Neural cell (in vitro differentiated cells): ENCODE data around the gene APOA1. TPM values are rescaled to one million over a fixed set of nuclear protein-coding genes. Genes with fewer than 3 reads are reported as not detected.

Experiments used
- H2AFZ ChIP-seq: fragments of 200-600, 300-800 bp; sonication (generic), shearing (Covaris generic); 2 replicates; pipeline ENCODE4 v1.6.0; 2014; ENCODE audit warnings: low read depth, mild to moderate bottlenecking, antibody characterized with exemption, low read length, moderate library complexity
- H3F3A ChIP-seq: fragments of 200-600 bp; shearing (Covaris generic); 2 replicates; pipeline ENCODE4 v1.6.1; 2016; ENCODE audit warnings: mild to moderate bottlenecking, moderate library complexity, mixed read lengths, antibody characterized with exemption, low read length; ENCODE audit not compliant: insufficient read depth, poor library complexity, severe bottlenecking
- H3K27ac ChIP-seq: fragments of 200-600, 300-800 bp; sonication (generic), shearing (Covaris generic); 2 replicates; pipeline ENCODE4 v1.5.1; 2014; ENCODE audit warnings: mild to moderate bottlenecking, low read length, moderate library complexity
- H3K27me3 ChIP-seq: fragments of 300-800, 200-600 bp; sonication (generic), shearing (Covaris generic); 2 replicates; pipeline ENCODE4 v1.6.0; 2014; ENCODE audit warnings: mild to moderate bottlenecking, low read depth, low read length, moderate library complexity; ENCODE audit not compliant: insufficient read depth
- H3K36me3 ChIP-seq: fragments of 300-800, 200-600 bp; sonication (generic), shearing (Covaris generic); 2 replicates; pipeline ENCODE4 v1.5.1; 2014; ENCODE audit warnings: mild to moderate bottlenecking, antibody characterized with exemption, low read length, moderate library complexity; ENCODE audit not compliant: insufficient read depth
- H3K4me2 ChIP-seq: fragments of 300-800, 200-600 bp; sonication (generic), shearing (Covaris generic); 2 replicates; pipeline ENCODE4 v1.6.0; 2014; ENCODE audit warnings: mild to moderate bottlenecking, low read length
- H3K4me3 ChIP-seq: fragments of 300-800, 200-600 bp; sonication (generic), shearing (Covaris generic); 2 replicates; pipeline ENCODE4 v1.5.1; 2014; ENCODE audit warnings: mild to moderate bottlenecking, low read length, moderate library complexity
- H3K79me2 ChIP-seq: fragments of 200-600 bp; shearing (Covaris generic); replicated peaks from 2 replicates; pipeline ENCODE4 v1.6.0; 2014; ENCODE audit warnings: mild to moderate bottlenecking, low read length, moderate library complexity; ENCODE audit not compliant: insufficient read depth
- H3K9ac ChIP-seq: fragments of 300-800, 200-600 bp; sonication (generic), shearing (Covaris generic); 2 replicates; pipeline ENCODE4 v1.6.1; 2016; ENCODE audit warnings: mild to moderate bottlenecking, low read length, mixed read lengths
- H3K9me2 ChIP-seq: fragments of 200-600 bp; shearing (Covaris generic); 2 replicates; pipeline ENCODE4 v1.6.1; 2016; ENCODE audit warnings: mild to moderate bottlenecking, low read length, mixed read lengths; ENCODE audit not compliant: insufficient read depth
- H3K9me3 ChIP-seq: fragments of 200-600, 300-800 bp; sonication (generic), shearing (Covaris generic); 2 replicates; pipeline ENCODE4 v1.6.1; 2016; ENCODE audit warnings: mild to moderate bottlenecking, mixed run types, low read length, moderate library complexity, mixed read lengths
- H4K20me1 ChIP-seq: fragments of 200-600 bp; shearing (Covaris generic); 2 replicates; pipeline ENCODE4 v1.6.1; 2016; ENCODE audit warnings: mild to moderate bottlenecking, mixed run types; ENCODE audit not compliant: insufficient read depth
- EP300 ChIP-seq: fragments of 450-650 bp; conservative IDR thresholded peaks from 2 replicates; pipeline ENCODE4 v1.6.1; 2014; ENCODE audit warnings: antibody characterized with exemption, mild to moderate bottlenecking, moderate library complexity; ENCODE audit not compliant: poor library complexity, severe bottlenecking
- EZH2 ChIP-seq: fragments of 200-600, 300-800 bp; shearing (Covaris generic), sonication (generic); IDR thresholded peaks from 2 replicates; pipeline ENCODE4 v1.6.1; 2014; ENCODE audit warnings: antibody characterized with exemption, low read length, borderline replicate concordance, mild to moderate bottlenecking; ENCODE audit not compliant: insufficient read depth, poor library complexity, severe bottlenecking
- MXI1 ChIP-seq: fragments of 450-650 bp; conservative IDR thresholded peaks from 2 replicates; pipeline ENCODE4 v1.6.1; 2014; ENCODE audit warnings: antibody characterized with exemption, mild to moderate bottlenecking; ENCODE audit not compliant: poor library complexity, severe bottlenecking
- POLR2AphosphoS5 ChIP-seq: IDR thresholded peaks from 2 replicates; pipeline ENCODE4 v1.6.1; 2012
- RAD21 ChIP-seq: fragments of 450-650 bp; conservative IDR thresholded peaks from 2 replicates; pipeline ENCODE4 v1.6.1; 2014; ENCODE audit warnings: antibody characterized with exemption, mild to moderate bottlenecking, moderate library complexity
- SMC3 ChIP-seq: fragments of 450-650 bp; conservative IDR thresholded peaks from 2 replicates; pipeline ENCODE4 v1.6.1; 2014; ENCODE audit warnings: antibody characterized with exemption, mild to moderate bottlenecking, moderate library complexity; ENCODE audit not compliant: poor library complexity
- TAF1 ChIP-seq: IDR thresholded peaks from 2 replicates; pipeline ENCODE4 v1.6.1; 2012; ENCODE audit warnings: low read depth
- polyA plus RNA-seq: library from polyadenylated mRNA; depleted of rRNA; stranded (reverse); fragments of >200 nt; gene quantifications from 2 replicates; pipeline ENCODE4 v1.2.3, GENCODE V29; 2014
- TF ChIP-seq, protein P1 (sequence below): fragments of 450-650 bp; IDR thresholded peaks from 2 replicates; pipeline ENCODE4 v1.5.1; 2014; ENCODE audit warnings: antibody characterized with exemption, mild to moderate bottlenecking, moderate library complexity; ENCODE audit not compliant: poor library complexity, severe bottlenecking
- TF ChIP-seq, protein P2 (sequence below): IDR thresholded peaks from 2 replicates; pipeline ENCODE4 v1.6.1; 2012; ENCODE audit warnings: borderline replicate concordance

Gene APOA1
- polyA plus RNA-seq, 1 donor from 2014 or later: not detected

DNA sequence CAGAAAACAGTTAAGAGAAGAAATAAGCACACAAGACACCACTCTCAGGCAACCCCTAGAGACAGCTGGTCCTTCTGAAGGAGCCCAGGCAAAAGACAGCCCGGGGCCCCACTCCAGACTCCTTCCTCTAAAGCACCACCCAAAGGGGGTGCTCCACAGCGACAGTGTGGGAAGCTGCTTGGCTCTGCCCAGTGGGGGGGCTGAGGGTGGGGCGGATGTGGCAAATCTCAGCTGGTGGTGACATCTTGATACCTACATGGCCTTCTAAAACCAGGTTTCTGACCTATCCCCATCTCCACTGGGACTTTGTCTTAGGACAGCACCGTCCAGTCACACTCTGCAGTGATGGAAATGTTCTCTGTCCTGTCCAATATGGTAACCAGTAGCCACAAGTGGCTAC lies 10.2 kb upstream of the APOA1 start:
- Histone ChIP-seq H3K27ac (no peak overlapping the region), H2AFZ (no peak overlapping the region), H4K20me1 (no peaks in the 10 kb centered on the region), H3K4me3 (no peak overlapping the region), H3K9ac (no peak overlapping the region), H3K4me2 (no peak overlapping the region), H3F3A (no peaks in the 10 kb centered on the region), H3K36me3 (peaks cover 11% of the 10 kb centered on the region), H3K79me2 (no peaks in the 10 kb centered on the region), H3K27me3 (no peaks in the 10 kb centered on the region), H3K9me3 (no peaks in the 10 kb centered on the region), H3K9me2 (no peaks in the 10 kb centered on the region)
- no peak for TF ChIP-seq EP300
- TF ChIP-seq SMC3: no peak
- TF ChIP-seq EZH2: no peak
- no peak for TF ChIP-seq RAD21
- TF ChIP-seq MXI1: no peak
- TF ChIP-seq TAF1: no peak
- TF ChIP-seq, protein P1, sequence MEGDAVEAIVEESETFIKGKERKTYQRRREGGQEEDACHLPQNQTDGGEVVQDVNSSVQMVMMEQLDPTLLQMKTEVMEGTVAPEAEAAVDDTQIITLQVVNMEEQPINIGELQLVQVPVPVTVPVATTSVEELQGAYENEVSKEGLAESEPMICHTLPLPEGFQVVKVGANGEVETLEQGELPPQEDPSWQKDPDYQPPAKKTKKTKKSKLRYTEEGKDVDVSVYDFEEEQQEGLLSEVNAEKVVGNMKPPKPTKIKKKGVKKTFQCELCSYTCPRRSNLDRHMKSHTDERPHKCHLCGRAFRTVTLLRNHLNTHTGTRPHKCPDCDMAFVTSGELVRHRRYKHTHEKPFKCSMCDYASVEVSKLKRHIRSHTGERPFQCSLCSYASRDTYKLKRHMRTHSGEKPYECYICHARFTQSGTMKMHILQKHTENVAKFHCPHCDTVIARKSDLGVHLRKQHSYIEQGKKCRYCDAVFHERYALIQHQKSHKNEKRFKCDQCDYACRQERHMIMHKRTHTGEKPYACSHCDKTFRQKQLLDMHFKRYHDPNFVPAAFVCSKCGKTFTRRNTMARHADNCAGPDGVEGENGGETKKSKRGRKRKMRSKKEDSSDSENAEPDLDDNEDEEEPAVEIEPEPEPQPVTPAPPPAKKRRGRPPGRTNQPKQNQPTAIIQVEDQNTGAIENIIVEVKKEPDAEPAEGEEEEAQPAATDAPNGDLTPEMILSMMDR: no peak
- TF ChIP-seq, protein P2, sequence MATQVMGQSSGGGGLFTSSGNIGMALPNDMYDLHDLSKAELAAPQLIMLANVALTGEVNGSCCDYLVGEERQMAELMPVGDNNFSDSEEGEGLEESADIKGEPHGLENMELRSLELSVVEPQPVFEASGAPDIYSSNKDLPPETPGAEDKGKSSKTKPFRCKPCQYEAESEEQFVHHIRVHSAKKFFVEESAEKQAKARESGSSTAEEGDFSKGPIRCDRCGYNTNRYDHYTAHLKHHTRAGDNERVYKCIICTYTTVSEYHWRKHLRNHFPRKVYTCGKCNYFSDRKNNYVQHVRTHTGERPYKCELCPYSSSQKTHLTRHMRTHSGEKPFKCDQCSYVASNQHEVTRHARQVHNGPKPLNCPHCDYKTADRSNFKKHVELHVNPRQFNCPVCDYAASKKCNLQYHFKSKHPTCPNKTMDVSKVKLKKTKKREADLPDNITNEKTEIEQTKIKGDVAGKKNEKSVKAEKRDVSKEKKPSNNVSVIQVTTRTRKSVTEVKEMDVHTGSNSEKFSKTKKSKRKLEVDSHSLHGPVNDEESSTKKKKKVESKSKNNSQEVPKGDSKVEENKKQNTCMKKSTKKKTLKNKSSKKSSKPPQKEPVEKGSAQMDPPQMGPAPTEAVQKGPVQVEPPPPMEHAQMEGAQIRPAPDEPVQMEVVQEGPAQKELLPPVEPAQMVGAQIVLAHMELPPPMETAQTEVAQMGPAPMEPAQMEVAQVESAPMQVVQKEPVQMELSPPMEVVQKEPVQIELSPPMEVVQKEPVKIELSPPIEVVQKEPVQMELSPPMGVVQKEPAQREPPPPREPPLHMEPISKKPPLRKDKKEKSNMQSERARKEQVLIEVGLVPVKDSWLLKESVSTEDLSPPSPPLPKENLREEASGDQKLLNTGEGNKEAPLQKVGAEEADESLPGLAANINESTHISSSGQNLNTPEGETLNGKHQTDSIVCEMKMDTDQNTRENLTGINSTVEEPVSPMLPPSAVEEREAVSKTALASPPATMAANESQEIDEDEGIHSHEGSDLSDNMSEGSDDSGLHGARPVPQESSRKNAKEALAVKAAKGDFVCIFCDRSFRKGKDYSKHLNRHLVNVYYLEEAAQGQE: no peak
- no peak for TF ChIP-seq POLR2AphosphoS5

DNA sequence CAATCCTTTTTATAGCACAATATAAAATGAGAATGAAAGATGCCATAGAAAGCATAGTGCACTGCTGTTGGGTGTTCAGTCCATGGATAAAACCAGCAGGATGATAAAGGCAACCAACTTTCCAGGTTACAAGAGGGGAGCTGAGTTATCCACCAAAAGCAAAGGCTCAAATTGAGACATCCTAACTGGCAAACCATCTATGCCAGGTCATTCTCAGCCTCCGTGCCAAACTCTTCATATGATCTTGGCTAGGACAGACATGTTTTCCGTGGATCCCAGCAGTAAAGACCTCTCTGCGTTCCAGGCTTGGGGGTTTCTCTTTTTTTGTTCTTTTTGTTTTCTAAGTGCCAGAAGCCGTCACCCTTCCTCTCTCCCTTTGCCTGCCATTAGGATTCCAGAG lies 7.3 kb upstream of the APOA1 start:
- no peak overlapping the region for H3K9ac ChIP-seq
- no peaks in the 10 kb centered on the region for H3K9me3 ChIP-seq
- no peaks in the 10 kb centered on the region for H3K79me2 ChIP-seq
- H3K36me3 ChIP-seq: peaks cover 7% of the 10 kb centered on the region
- H3K9me2 ChIP-seq: no peaks in the 10 kb centered on the region
- TF ChIP-seq EP300 (no peak), EZH2 (no peak)
- TF ChIP-seq, protein P2: no peak
- H4K20me1 ChIP-seq: no peaks in the 10 kb centered on the region
- no peak overlapping the region for H3K4me3 ChIP-seq
- H3K4me2 ChIP-seq: no peak overlapping the region
- no peaks in the 10 kb centered on the region for H3K27me3 ChIP-seq
- H3F3A ChIP-seq: no peaks in the 10 kb centered on the region
- H3K27ac ChIP-seq: no peak overlapping the region
- no peak overlapping the region for H2AFZ ChIP-seq
